Panc1 (cell line): ENCODE results near the gene BFSP1.

Experiments used
- CTCF ChIP-seq: fragments of 450-650 bp; IDR thresholded peaks from 2 replicates; pipeline ENCODE4 v1.5.1; 2017; ENCODE audit warnings: mild to moderate bottlenecking
- POLR2AphosphoS5 ChIP-seq: IDR thresholded peaks from 2 replicates; pipeline ENCODE4 v1.6.1; 2012; ENCODE audit warnings: mild to moderate bottlenecking, low read depth, low read length, moderate library complexity
- REST ChIP-seq, 2 experiments: IDR thresholded peaks; 2 replicates each; pipeline ENCODE4 v1.6.1; 2011 to 2012; ENCODE audit warnings: low read depth in 2 of 2, control low read depth in 1 of 2, low read length in 1 of 2, mild to moderate bottlenecking in 1 of 2, moderate library complexity in 1 of 2; ENCODE audit not compliant: insufficient read depth in 1 of 2
- SIN3A ChIP-seq: IDR thresholded peaks from 2 replicates; pipeline ENCODE4 v1.6.1; 2012; ENCODE audit warnings: low read depth, mild to moderate bottlenecking, low read length, moderate library complexity, borderline replicate concordance; ENCODE audit not compliant: insufficient read depth
- TCF7L2 ChIP-seq: IDR thresholded peaks from 2 replicates; pipeline ENCODE4 v1.6.1; 2011; ENCODE audit warnings: mild to moderate bottlenecking, low read depth, low read length, inconsistent platforms

GRCh38 chr20:17481661-17482060 lies 49.5 kb downstream of the BFSP1 start:
- TF ChIP-seq SIN3A (no peak), CTCF (no peak), POLR2AphosphoS5 (no peak), TCF7L2 (no peak), REST (IDR thresholded peaks at IDR 0.05; ENCODE audit: insufficient read depth in 1 of 2, low read depth in 2 of 2, low read length in 1 of 2) (no peak)
